Heart right ventricle (tissue), 16 donors: ENCODE data around the gene CBARP. TPM values are rescaled to one million over a fixed set of nuclear protein-coding genes. Genes with fewer than 3 reads are reported as not detected.
A peak's percentile ranks its signal among the peaks of the same experiment; 100 is the strongest.

Experiments used
- ATAC-seq, 8 donors: fragments of 200-7000 bp; cut with Tn5 transposase; one replicate each; pipeline ENCODE4 v1.9.1; 2020; ENCODE audit warnings: mild to moderate bottlenecking in 8 of 8, moderate library complexity in 8 of 8, moderate number of reproducible peaks in 1 of 8
- DNase-seq, 2 donors: peaks; one replicate each; pipeline ENCODE4 v3.0.0-alpha.2; 2020
- H3K27ac ChIP-seq, 10 donors: fragments of 200-600 bp; sonication (generic) in 2 of 10; one replicate each; pipeline versions ENCODE4 v1.5.0 to v1.8.0; 2020 to 2022; ENCODE audit warnings: mild to moderate bottlenecking in 3 of 10
- H3K27me3 ChIP-seq, 7 donors: fragments of 200-600 bp; one replicate each; pipeline ENCODE4 v1.8.0; 2021 to 2022; ENCODE audit warnings: mild to moderate bottlenecking in 2 of 7
- H3K36me3 ChIP-seq, 9 donors: fragments of 200-600 bp; sonication (generic) in 1 of 9; one replicate each; pipeline versions ENCODE4 v1.5.0 to v1.8.0; 2020 to 2022; ENCODE audit warnings: mild to moderate bottlenecking in 2 of 9
- H3K4me1 ChIP-seq, 9 donors: fragments of 200-600 bp; sonication (generic) in 1 of 9; one replicate each; pipeline versions ENCODE4 v1.5.0 to v1.8.0; 2020 to 2022; ENCODE audit warnings: mild to moderate bottlenecking in 4 of 9
- H3K4me3 ChIP-seq, 10 donors: fragments of 200-600 bp; sonication (generic) in 2 of 10; one replicate each; pipeline versions ENCODE4 v1.5.0 to v1.8.0; 2020 to 2022; ENCODE audit warnings: mild to moderate bottlenecking in 7 of 10, moderate library complexity in 2 of 10
- H3K9me3 ChIP-seq, 11 donors: fragments of 200-600 bp in 10 of 11; sonication (generic) in 2 of 11; one replicate each; pipeline versions ENCODE4 v1.5.0 to v1.8.0; 2013 to 2022; ENCODE audit warnings: mild to moderate bottlenecking in 2 of 11, control low read depth in 1 of 11, moderate library complexity in 1 of 11
- CTCF ChIP-seq, 9 donors: fragments of 200-600 bp; sonication (generic) in 2 of 9; IDR thresholded peaks; one replicate each; pipeline versions ENCODE4 v1.5.0 to v1.8.0; 2021 to 2022; ENCODE audit warnings: antibody characterized with exemption in 9 of 9, mild to moderate bottlenecking in 5 of 9, moderate library complexity in 1 of 9
- WGBS, 2 donors: extraction: QIAGEN DNeasy Blood & Tissue Kit; methylation state at CpG; one replicate each; pipeline ENCODE4 v1.1.7; 2013; ENCODE audit warnings: inconsistent platforms in 1 of 2; 5-methylcytosine and 5-hydroxymethylcytosine counted together
- intact Hi-C, 10 donors: fragments of 100-400 bp; cut with DNase I; formaldehyde crosslinking; loops; one replicate each; pipeline versions ENCODE4 v1.11.1 to v1.14.2; 2022
- polyA plus RNA-seq, 2 donors: library from polyadenylated mRNA; stranded (reverse); fragments of 200-250 nt; gene quantifications; one replicate each; pipeline ENCODE4 v1.2.3, GENCODE V29; 2013
- total RNA-seq, 10 donors: library from RNA; stranded (reverse); fragmentation: NEBNext Ultra II Directional in 3 of 10; extraction: Animal tissue kit (Norgen Biotek cat#: 25700) in 3 of 10; gene quantifications; one replicate each; pipeline versions ENCODE4 v1.2.1 to v1.2.4, GENCODE V29; 2021 to 2023
- donor health status: Arrhythmogenic right ventricular cardiomyopathy.
- donor health status: ischemic (EF 13 %, LVEDD 7.1; RV severe dilation, severe dysfunction).
- donor health status: healthy with polysubstance abuse.
- donor health status: DM: no; HTN: yes; CAD: no.
- donor health status: DM: no; HTN: no; CAD: no.
- donor health status: ischemic (EF 25% LVEDD 6.9; RV normal size, moderate dysfunction).
- donor health status: ischemic (EF 25% LVEDD 5.7; RV mildly dilated, moderate dysfunction).
- donor health status: healthy.
- donor health status: DM: yes; HTN: yes; CAD: no.
- donor health status: Ischemic cardiomyopathy.
- donor health status: ischemic (EF 35%, LVEDD 5.7; RV mildly dilated, moderate dysfunction).
- donor health status: nonischemic (EF 11% LVEDD 7.7; RV severe dilation, severe dysfunction).
- donor health status: DM: yes; HTN: yes; CAD: no.
- donor health status: PGD.
- donor health status: ischemic (EF 29% LVEDD 5.4; RV normal size, mild dysfunction).
- donor health status: nonischemic (EF 23%, LVEDD 6.1; RV moderate dilation, normal function).

CBARP gene
- total and polyA plus RNA-seq, 12 donors = 0.73 to 2.2 (median 1.3) TPM

- ATAC-seq (peak in 6 of 8 donors; percentile 7 to 54 (median 34)), DNase-seq (peak; percentile 80 to 87)
- peaks cover 0 to 32% (median 10%) of the 10 kb centered on the region in 9 donors for H3K36me3 ChIP-seq
- peaks cover 6 to 22% (median 22%) of the 10 kb centered on the region in 7 donors for H3K27me3 ChIP-seq
- no peak overlapping the region for H3K4me3 ChIP-seq
- peaks cover 9 to 22% (median 19%) of the 10 kb centered on the region in 9 donors for H3K4me1 ChIP-seq
- peak; percentile 91 to 98 (median 96) for TF ChIP-seq CTCF (IDR thresholded peaks at IDR 0.05)
- intact Hi-C loops = loop anchor here in 8 of 10 donors (5.0 to 10.0 kb wide), 11 partner anchors 75 to 232 kb away; partner anchors contain the start of genes DAZAP1 (in 3 of the 8), GAMT (in 3 of the 8), NDUFS7 (in 2 of the 8) and ADAMTSL5 (in 1 of the 8)
- no peak overlapping the region for H3K27ac ChIP-seq
- WGBS, 2 donors = 30 to 33% methylated on average over 10 of the region's 10 CpGs
- H3K9me3 ChIP-seq = no peaks in the 10 kb centered on the region
Measured at GRCh38 chr19:1279782-1280341, 42.1 kb upstream of the CBARP start.

GRCh38 chr19:1278713-1279660 lies 41.2 kb upstream of the CBARP start:
- ATAC-seq (no peak), DNase-seq (peak in 1 of 2 donors; percentile 31)
- Histone ChIP-seq H3K9me3 (no peaks in the 10 kb centered on the region), H3K27ac (no peak overlapping the region), H3K27me3 (peaks cover under 1 to 13% (median 13%) of the 10 kb centered on the region in 7 donors), H3K4me3 (no peak overlapping the region), H3K4me1 (peaks cover 17 to 31% (median 27%) of the 10 kb centered on the region in 9 donors), H3K36me3 (peaks cover 0 to 41% (median 19%) of the 10 kb centered on the region in 9 donors)
- no peak for TF ChIP-seq CTCF (IDR thresholded peaks at IDR 0.05)
- WGBS, 2 donors = 88 to 92% methylated on average over 25 of the region's 25 CpGs
- intact Hi-C loops = loop anchor here in 6 of 10 donors (1.0 to 10.0 kb wide), 7 partner anchors 103 to 233 kb away; partner anchors contain the start of genes DAZAP1 (in 3 of the 6), GAMT (in 3 of the 6), NDUFS7 (in 2 of the 6) and ADAMTSL5 (in 1 of the 6)

- peaks cover 0 to 50% (median 28%) of the 10 kb centered on the region in 9 donors for H3K36me3 ChIP-seq
- no peak for TF ChIP-seq CTCF (IDR thresholded peaks at IDR 0.05)
- no peak overlapping the region for H3K4me3 ChIP-seq
- no peak for ATAC-seq
- no peak for DNase-seq
- H3K27ac ChIP-seq = no peak overlapping the region
- H3K27me3 ChIP-seq = peaks cover 0 to 4% (median 4%) of the 10 kb centered on the region in 7 donors
- no peaks in the 10 kb centered on the region for H3K9me3 ChIP-seq
- intact Hi-C loops = loop anchor here in 6 of 10 donors (1.0 to 10.0 kb wide), 7 partner anchors 104 to 234 kb away; partner anchors contain the start of genes DAZAP1 (in 3 of the 6), GAMT (in 3 of the 6), NDUFS7 (in 2 of the 6) and ADAMTSL5 (in 1 of the 6)
- 86 to 89% methylated on average over 11 to 12 of the region's 12 CpGs for WGBS, 2 donors
- peaks cover 20 to 40% (median 37%) of the 10 kb centered on the region in 9 donors for H3K4me1 ChIP-seq
Measured at GRCh38 chr19:1278074-1278473, 40.3 kb upstream of the CBARP start.

GRCh38 chr19:1277061-1277460 lies 39.3 kb upstream of the CBARP start:
- WGBS, 2 donors = 92 to 96% methylated on average over 15 of the region's 15 CpGs
- ATAC-seq (no peak), DNase-seq (peak in 1 of 2 donors; percentile 18)
- H3K27ac ChIP-seq = peak overlapping the region in 2 of 10 donors; percentile 15 to 97
- no peaks in the 10 kb centered on the region for H3K9me3 ChIP-seq
- H3K27me3 ChIP-seq = no peaks in the 10 kb centered on the region
- intact Hi-C loops = loop anchor here in 6 of 10 donors (5.0 to 10.0 kb wide), 6 partner anchors 105 to 235 kb away; partner anchors contain the start of genes DAZAP1 (in 3 of the 6), GAMT (in 3 of the 6), NDUFS7 (in 2 of the 6) and ADAMTSL5 (in 1 of the 6)
- peaks cover 0 to 60% (median 38%) of the 10 kb centered on the region in 9 donors for H3K36me3 ChIP-seq
- H3K4me1 ChIP-seq = peaks cover 28 to 50% (median 47%) of the 10 kb centered on the region in 9 donors
- no peak for TF ChIP-seq CTCF (IDR thresholded peaks at IDR 0.05)
- peak overlapping the region in 1 of 10 donors; percentile 71 for H3K4me3 ChIP-seq
